Duodenal mucosa (tissue), 2 donors: Measurements from ENCODE around the gene VWA7.

ENCODE experiments used
- H3K27ac ChIP-seq: one replicate; pipeline ENCODE4 v1.7.0; 2013; ENCODE audit warnings: low read depth, low read length
- H3K27me3 ChIP-seq, 2 donors: one replicate each; pipeline ENCODE4 v1.7.0; 2013; ENCODE audit warnings: low read length in 2 of 2, control low read depth in 1 of 2; ENCODE audit not compliant: insufficient read depth in 2 of 2, control insufficient read depth in 1 of 2
- H3K36me3 ChIP-seq, 2 donors: one replicate each; pipeline ENCODE4 v1.7.0; 2013; ENCODE audit warnings: low read length in 2 of 2, control low read depth in 1 of 2; ENCODE audit not compliant: insufficient read depth in 2 of 2, control insufficient read depth in 1 of 2
- H3K4me1 ChIP-seq, 2 donors: one replicate each; pipeline ENCODE4 v1.7.0; 2013; ENCODE audit warnings: low read length in 2 of 2, control low read depth in 1 of 2; ENCODE audit not compliant: insufficient read depth in 2 of 2, control insufficient read depth in 1 of 2
- H3K4me3 ChIP-seq, 2 donors: one replicate each; pipeline ENCODE4 v1.7.0; 2013; ENCODE audit warnings: low read length in 2 of 2, low read depth in 1 of 2
- H3K9ac ChIP-seq, 2 donors: one replicate each; pipeline ENCODE4 v1.7.0; 2013; ENCODE audit warnings: low read length in 2 of 2, low read depth in 1 of 2
- H3K9me3 ChIP-seq, 2 donors: one replicate each; pipeline ENCODE4 v1.7.0; 2013; ENCODE audit warnings: low read length in 2 of 2, control low read depth in 1 of 2; ENCODE audit not compliant: control insufficient read depth in 1 of 2

The VWA7 gene

GRCh38 chr6:31792090-31792374 lies 14.9 kb upstream of the VWA7 start:
- Histone ChIP-seq H3K36me3 (peaks cover 4 to 11% of the 10 kb centered on the region in 2 donors), H3K9me3 (no peaks in the 10 kb centered on the region), H3K27ac (no peak overlapping the region), H3K4me1 (peaks cover 7 to 9% of the 10 kb centered on the region in 2 donors), H3K4me3 (no peak overlapping the region), H3K9ac (no peak overlapping the region), H3K27me3 (no peaks in the 10 kb centered on the region)

- Histone ChIP-seq H3K4me3 (no peak overlapping the region), H3K27me3 (no peaks in the 10 kb centered on the region), H3K4me1 (peaks cover 7 to 9% of the 10 kb centered on the region in 2 donors), H3K9me3 (no peaks in the 10 kb centered on the region), H3K36me3 (peaks cover 4 to 11% of the 10 kb centered on the region in 2 donors), H3K9ac (no peak overlapping the region), H3K27ac (no peak overlapping the region)
Measured at GRCh38 chr6:31791324-31792089, 14.4 kb upstream of the VWA7 start.

GRCh38 chr6:31785475-31785874 lies 8.3 kb upstream of the VWA7 start:
- no peak overlapping the region for H3K27ac ChIP-seq
- H3K9me3 ChIP-seq = no peaks in the 10 kb centered on the region
- H3K36me3 ChIP-seq = peaks cover 23 to 46% of the 10 kb centered on the region in 2 donors
- no peaks in the 10 kb centered on the region for H3K27me3 ChIP-seq
- no peaks in the 10 kb centered on the region for H3K4me1 ChIP-seq
- no peak overlapping the region for H3K9ac ChIP-seq
- no peak overlapping the region for H3K4me3 ChIP-seq

- H3K27ac ChIP-seq = no peak overlapping the region
- H3K27me3 ChIP-seq = no peaks in the 10 kb centered on the region
- H3K9ac ChIP-seq = no peak overlapping the region
- no peak overlapping the region for H3K4me3 ChIP-seq
- peaks cover 30 to 57% of the 10 kb centered on the region in 2 donors for H3K36me3 ChIP-seq
- no peaks in the 10 kb centered on the region for H3K4me1 ChIP-seq
- H3K9me3 ChIP-seq = no peaks in the 10 kb centered on the region
Measured at GRCh38 chr6:31784098-31784925, 7.2 kb upstream of the VWA7 start.

- Histone ChIP-seq H3K9ac (no peak overlapping the region), H3K9me3 (no peaks in the 10 kb centered on the region), H3K4me3 (no peak overlapping the region), H3K27ac (no peak overlapping the region), H3K4me1 (peaks cover 3 to 9% of the 10 kb centered on the region in 2 donors), H3K27me3 (no peaks in the 10 kb centered on the region), H3K36me3 (peaks cover 30 to 65% of the 10 kb centered on the region in 2 donors)
Measured at GRCh38 chr6:31782126-31782855, 5.2 kb upstream of the VWA7 start.

GRCh38 chr6:31781244-31782125 lies 4.4 kb upstream of the VWA7 start:
- Histone ChIP-seq H3K4me3 (no peak overlapping the region), H3K36me3 (peaks cover 30 to 65% of the 10 kb centered on the region in 2 donors), H3K27ac (no peak overlapping the region), H3K9ac (no peak overlapping the region), H3K27me3 (no peaks in the 10 kb centered on the region), H3K9me3 (no peaks in the 10 kb centered on the region), H3K4me1 (peaks cover 11 to 17% of the 10 kb centered on the region in 2 donors)

GRCh38 chr6:31780507-31781243 lies 3.5 kb upstream of the VWA7 start:
- H3K36me3 ChIP-seq = peaks cover 30 to 65% of the 10 kb centered on the region in 2 donors
- no peaks in the 10 kb centered on the region for H3K9me3 ChIP-seq
- no peak overlapping the region for H3K9ac ChIP-seq

GRCh38 chr6:31779908-31780307 lies 2.8 kb upstream of the VWA7 start:
- H3K9me3 ChIP-seq = no peaks in the 10 kb centered on the region
- H3K36me3 ChIP-seq = peaks cover 26 to 59% of the 10 kb centered on the region in 2 donors
- no peak overlapping the region for H3K4me3 ChIP-seq
- peaks cover 26 to 33% of the 10 kb centered on the region in 2 donors for H3K4me1 ChIP-seq
- no peaks in the 10 kb centered on the region for H3K27me3 ChIP-seq
- no peak overlapping the region for H3K27ac ChIP-seq
- no peak overlapping the region for H3K9ac ChIP-seq

More at GRCh38 chr6:31780507-31781243, 3.5 kb upstream of the VWA7 start:
- no peak overlapping the region for H3K4me3 ChIP-seq
- no peaks in the 10 kb centered on the region for H3K27me3 ChIP-seq
- peaks cover 19 to 25% of the 10 kb centered on the region in 2 donors for H3K4me1 ChIP-seq
- H3K27ac ChIP-seq = no peak overlapping the region
